ENCODE results near the gene PPP1R7.

PPP1R7 gene

GRCh38 chr2:241180495-241180894 is 30.2 kb downstream of the PPP1R7 start:
- Histone ChIP-seq H3K4me2 (no peak overlapping the region), H3K9me3 (replicated peaks in 1 of 11) (no peaks in the 10 kb centered on the region), H3K36me3 (peaks cover 45 to 92% (median 65%) of the 10 kb centered on the region in 11 experiments), H3K4me3 (no peak overlapping the region), H3K9ac (no peak overlapping the region), H3K4me1 (no peaks in the 10 kb centered on the region), H3K27me3 (no peaks in the 10 kb centered on the region), H3K27ac (no peak overlapping the region), H4K20me1 (peaks cover 0 to 22% (median 0%) of the 10 kb centered on the region in 11 experiments; a peak in 5 of 22 replicates)
- TF ChIP-seq Cebpa-rat (IDR thresholded peaks at IDR 0.05): no peak

GRCh38 chr2:241182126-241182525 is 31.9 kb downstream of the PPP1R7 start:
- peaks cover 0 to 22% (median 0%) of the 10 kb centered on the region in 11 experiments; a peak in 5 of 22 replicates for H4K20me1 ChIP-seq
- H3K4me3 ChIP-seq: no peak overlapping the region
- peaks cover 0 to 7% (median 3%) of the 10 kb centered on the region in 10 experiments; a peak in 8 of 20 replicates for H3K4me1 ChIP-seq
- peaks cover 31 to 76% (median 51%) of the 10 kb centered on the region in 11 experiments; a peak in 21 of 22 replicates for H3K36me3 ChIP-seq
- no peak for TF ChIP-seq Cebpa-rat (IDR thresholded peaks at IDR 0.05)
- no peaks in the 10 kb centered on the region for H3K27me3 ChIP-seq
- no peak overlapping the region for H3K27ac ChIP-seq
- H3K9ac ChIP-seq: no peak overlapping the region
- no peak overlapping the region for H3K4me2 ChIP-seq
- H3K9me3 ChIP-seq (replicated peaks in 1 of 11): no peaks in the 10 kb centered on the region

- H3K36me3 ChIP-seq: peaks cover 28 to 71% (median 48%) of the 10 kb centered on the region in 11 experiments; a peak in 21 of 22 replicates
- H3K4me1 ChIP-seq: peaks cover 0 to 10% (median 6%) of the 10 kb centered on the region in 10 experiments; a peak in 9 of 20 replicates
- H3K27ac ChIP-seq: no peak overlapping the region
- no peak overlapping the region for H3K9ac ChIP-seq
- H4K20me1 ChIP-seq: peaks cover 0 to 20% (median 0%) of the 10 kb centered on the region in 11 experiments; a peak in 5 of 22 replicates
- no peak overlapping the region for H3K4me3 ChIP-seq
- TF ChIP-seq Cebpa-rat (IDR thresholded peaks at IDR 0.05): no peak
- H3K4me2 ChIP-seq: no peak overlapping the region
- no peaks in the 10 kb centered on the region for H3K9me3 ChIP-seq (replicated peaks in 1 of 11)
- no peaks in the 10 kb centered on the region for H3K27me3 ChIP-seq
These were observed 32.4 kb downstream of the PPP1R7 start for GRCh38 chr2:241182531-241183133.

DNA sequence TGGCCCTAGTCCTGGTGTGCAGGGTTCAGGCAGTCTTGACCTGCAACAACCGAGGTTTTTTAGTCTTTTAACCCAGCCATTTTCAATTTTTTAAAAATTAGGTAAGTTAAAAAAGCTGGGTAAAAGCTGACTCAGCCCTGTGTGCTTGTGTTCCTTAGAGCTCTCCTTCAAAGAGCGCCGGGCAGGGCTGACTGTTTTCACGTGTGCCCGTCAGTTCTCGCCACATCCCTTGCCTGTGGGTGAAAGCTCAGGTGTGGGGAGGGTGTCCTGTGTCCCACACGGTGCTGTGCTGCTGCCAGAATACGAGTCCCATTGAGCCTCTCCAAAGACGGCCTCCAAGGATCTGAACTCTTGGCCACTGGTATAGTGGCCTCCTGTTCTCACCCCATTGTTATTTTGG is 33.0 kb downstream of the PPP1R7 start:
- Histone ChIP-seq H4K20me1 (peaks cover 0 to 19% (median 0%) of the 10 kb centered on the region in 11 experiments; a peak in 4 of 22 replicates), H3K9me3 (replicated peaks in 1 of 11) (no peaks in the 10 kb centered on the region), H3K4me3 (no peak overlapping the region), H3K4me2 (no peak overlapping the region), H3K27me3 (no peaks in the 10 kb centered on the region), H3K4me1 (peaks cover 0 to 14% (median 8%) of the 10 kb centered on the region in 10 experiments; a peak in 13 of 20 replicates), H3K27ac (no peak overlapping the region), H3K36me3 (peaks cover 22 to 65% (median 43%) of the 10 kb centered on the region in 11 experiments; a peak in 20 of 22 replicates), H3K9ac (no peak overlapping the region)
- TF ChIP-seq Cebpa-rat (IDR thresholded peaks at IDR 0.05): no peak

DNA sequence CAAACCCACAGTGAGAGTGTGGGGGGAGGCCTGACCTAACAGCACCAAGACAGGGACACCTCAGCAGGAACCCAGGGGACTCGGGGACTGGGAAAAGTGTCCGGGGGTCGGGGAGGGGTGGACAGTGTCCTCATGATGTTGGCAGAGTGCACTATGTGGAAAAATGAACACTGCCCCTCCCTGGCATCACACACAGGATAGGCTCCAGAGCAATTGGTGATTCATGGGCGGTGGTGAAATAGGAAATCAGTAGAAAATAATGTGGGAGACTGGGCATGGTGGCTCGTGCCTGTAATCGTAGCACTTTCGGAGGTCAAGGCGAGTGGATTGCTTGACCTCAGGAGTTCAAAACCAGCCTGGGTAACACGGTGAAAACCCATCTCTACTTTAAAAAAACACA is 34.6 kb downstream of the PPP1R7 start:
- Histone ChIP-seq H3K27ac (no peak overlapping the region), H3K9me3 (replicated peaks in 1 of 11) (no peaks in the 10 kb centered on the region), H3K4me2 (no peak overlapping the region), H4K20me1 (peaks cover 0 to 19% (median 0%) of the 10 kb centered on the region in 11 experiments; a peak in 3 of 22 replicates), H3K36me3 (peaks cover 16 to 48% (median 31%) of the 10 kb centered on the region in 11 experiments; a peak in 19 of 22 replicates), H3K4me1 (peaks cover 0 to 21% (median 14%) of the 10 kb centered on the region in 10 experiments; a peak in 13 of 20 replicates), H3K9ac (no peak overlapping the region), H3K4me3 (no peak overlapping the region), H3K27me3 (no peaks in the 10 kb centered on the region)
- TF ChIP-seq Cebpa-rat (IDR thresholded peaks at IDR 0.05): no peak

GRCh38 chr2:241185961-241186360 is 35.7 kb downstream of the PPP1R7 start:
- Histone ChIP-seq H3K4me3 (no peak overlapping the region), H3K9ac (no peak overlapping the region), H3K27me3 (no peaks in the 10 kb centered on the region), H3K27ac (no peak overlapping the region), H4K20me1 (peaks cover 0 to 20% (median 0%) of the 10 kb centered on the region in 11 experiments; a peak in 3 of 22 replicates), H3K4me1 (peaks cover 0 to 21% (median 14%) of the 10 kb centered on the region in 10 experiments; a peak in 13 of 20 replicates), H3K4me2 (no peak overlapping the region), H3K9me3 (replicated peaks in 1 of 11) (no peaks in the 10 kb centered on the region), H3K36me3 (peaks cover 11 to 38% (median 22%) of the 10 kb centered on the region in 11 experiments; a peak in 19 of 22 replicates)
- TF ChIP-seq Cebpa-rat (IDR thresholded peaks at IDR 0.05): no peak

GRCh38 chr2:241187101-241187917 is 37.0 kb downstream of the PPP1R7 start:
- Histone ChIP-seq H3K27ac (no peak overlapping the region), H4K20me1 (peaks cover 0 to 12% (median 0%) of the 10 kb centered on the region in 11 experiments; a peak in 2 of 22 replicates), H3K9me3 (replicated peaks in 1 of 11) (no peaks in the 10 kb centered on the region), H3K4me1 (peaks cover 0 to 21% (median 14%) of the 10 kb centered on the region in 10 experiments; a peak in 13 of 20 replicates), H3K4me3 (no peak overlapping the region), H3K36me3 (peaks cover 11 to 25% (median 14%) of the 10 kb centered on the region in 11 experiments; a peak in 19 of 22 replicates), H3K9ac (no peak overlapping the region), H3K27me3 (no peaks in the 10 kb centered on the region), H3K4me2 (peak overlapping the region in 7 of 11 experiments; percentile 16 to 44 (median 25); a peak in 9 of 22 replicates)
- no peak for TF ChIP-seq Cebpa-rat (IDR thresholded peaks at IDR 0.05)

DNA sequence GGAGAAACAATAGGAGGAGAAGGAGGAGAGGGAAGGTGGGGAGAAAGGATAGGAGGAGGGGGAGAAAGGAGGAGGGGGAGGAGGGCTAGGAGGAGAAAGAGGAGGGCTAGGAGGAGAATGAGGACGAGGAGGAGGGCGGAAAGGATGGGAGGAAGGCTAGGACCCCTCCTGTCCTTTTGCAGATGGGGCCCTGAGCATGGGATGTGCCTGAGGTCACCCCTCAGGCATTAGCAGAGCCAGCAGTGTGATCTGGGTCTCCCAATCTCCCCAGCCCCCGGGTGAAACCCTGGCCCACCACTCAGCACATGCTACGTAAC is 37.6 kb downstream of the PPP1R7 start:
- Histone ChIP-seq H3K9me3 (replicated peaks in 1 of 11) (no peaks in the 10 kb centered on the region), H3K4me1 (peaks cover 0 to 21% (median 14%) of the 10 kb centered on the region in 10 experiments; a peak in 13 of 20 replicates), H3K36me3 (peaks cover 6 to 19% (median 9%) of the 10 kb centered on the region in 11 experiments; a peak in 18 of 22 replicates), H4K20me1 (peaks cover 0 to 8% (median 0%) of the 10 kb centered on the region in 11 experiments; a peak in 1 of 22 replicates), H3K27ac (no peak overlapping the region), H3K9ac (no peak overlapping the region), H3K4me2 (peak overlapping the region in 7 of 11 experiments; percentile 11 to 48 (median 43); a peak in 7 of 22 replicates), H3K27me3 (no peaks in the 10 kb centered on the region), H3K4me3 (no peak overlapping the region)
- TF ChIP-seq Cebpa-rat (IDR thresholded peaks at IDR 0.05): no peak
